HG03097 (cell line): Measurements from ENCODE around the gene HMMR.

ENCODE experiments used
- ATAC-seq: cut with Tn5 transposase; IDR thresholded peaks from one replicate; pipeline ENCODE4 v1.9.1; 2021; ENCODE audit not compliant: unreplicated experiment, low FRiP score

Gene HMMR

GRCh38 chr5:163458778-163459385, 1.6 kb upstream of the HMMR start:
- no peak for ATAC-seq

- ATAC-seq = peak; percentile 25
Measured at GRCh38 chr5:163459462-163459818, 992 bp upstream of the HMMR start.

- ATAC-seq = peak; percentile 82
Measured at GRCh38 chr5:163459819-163460561, 442 bp upstream of the HMMR start, which contains the start of gene NUDCD2. Gene NUDCD2, minus strand, starts transcription at chr5:163460102. Its CDS starts 52 bp downstream, at chr5:163460050.

DNA sequence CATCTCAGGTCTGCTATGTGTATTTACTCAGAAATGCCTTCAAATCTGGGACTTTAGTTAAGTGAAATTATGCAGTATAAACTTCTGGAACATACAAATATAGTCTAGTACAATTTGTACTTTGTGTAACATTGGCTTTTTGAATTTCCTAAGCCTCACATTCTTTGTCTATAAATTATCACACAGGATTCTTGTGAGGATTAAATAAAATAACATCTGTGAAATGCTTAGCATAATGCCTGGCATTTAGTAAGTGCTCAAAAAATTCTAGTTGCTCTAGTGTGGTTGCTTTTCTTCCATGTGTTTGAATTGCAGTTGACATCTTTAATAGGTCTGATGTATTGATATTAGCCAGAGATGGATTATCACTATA, 2.6 kb downstream of the HMMR start:
- ATAC-seq = no peak

DNA sequence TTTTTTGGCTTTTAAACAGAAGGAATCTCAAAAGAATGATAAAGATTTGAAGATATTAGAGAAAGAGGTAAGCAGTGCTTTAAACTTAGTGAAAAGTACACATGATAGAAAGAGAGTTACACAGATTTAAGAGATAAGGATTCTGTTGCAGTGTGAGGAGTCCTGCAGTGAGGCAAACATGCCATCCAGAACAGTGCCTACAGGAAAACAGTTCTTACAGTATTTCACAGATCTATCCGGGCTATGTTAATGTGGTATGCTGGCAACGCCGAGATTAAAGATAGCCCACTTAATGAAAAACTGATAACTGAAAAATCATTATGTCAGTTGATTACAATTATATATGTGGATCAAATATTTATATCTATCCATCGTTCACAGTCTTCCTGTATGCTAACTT, 7.2 kb downstream of the HMMR start:
- no peak for ATAC-seq

- peak; percentile 71 for ATAC-seq
Measured at GRCh38 chr5:163473635-163474243, 13.3 kb downstream of the HMMR start.

- no peak for ATAC-seq
Measured at GRCh38 chr5:163475411-163475810, 15.0 kb downstream of the HMMR start.

DNA sequence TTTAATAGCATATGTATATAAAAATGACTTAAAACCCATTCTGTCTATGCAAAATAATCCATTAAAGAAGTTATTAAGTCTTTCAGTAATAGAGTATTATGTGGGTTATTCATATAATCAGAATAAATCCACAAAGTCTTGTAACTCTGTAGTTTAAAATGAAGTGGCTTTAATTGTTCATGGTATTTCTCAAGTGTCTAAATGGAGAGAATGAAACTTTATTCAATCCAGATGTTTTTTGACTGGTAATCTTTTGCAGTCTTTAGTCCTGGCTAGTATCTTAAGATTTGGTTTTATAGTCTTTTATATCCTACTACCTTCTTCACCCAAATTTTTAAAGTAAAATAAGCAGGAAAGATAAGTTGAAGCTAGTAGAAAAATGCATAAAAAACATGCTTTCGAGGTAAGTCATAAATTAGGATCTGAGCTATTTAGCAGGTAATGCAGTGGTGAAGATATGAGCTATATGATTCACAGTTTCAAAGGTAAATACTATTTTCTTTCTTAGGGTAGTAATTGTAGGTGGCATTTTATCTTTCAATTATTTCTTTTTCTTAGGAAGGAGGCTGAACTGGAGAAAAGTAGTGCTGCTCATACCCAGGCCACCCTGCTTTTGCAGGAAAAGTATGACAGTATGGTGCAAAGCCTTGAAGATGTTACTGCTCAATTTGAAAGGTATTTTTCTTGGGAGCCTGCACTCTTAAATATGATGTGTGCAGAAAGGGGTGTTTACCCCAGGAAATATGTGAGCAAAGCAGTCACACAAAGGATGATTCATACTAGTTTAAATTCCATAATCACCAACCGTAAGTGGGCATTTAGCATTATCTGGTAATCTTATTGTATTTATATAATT, 17.9 kb downstream of the HMMR start:
- no peak for ATAC-seq

DNA sequence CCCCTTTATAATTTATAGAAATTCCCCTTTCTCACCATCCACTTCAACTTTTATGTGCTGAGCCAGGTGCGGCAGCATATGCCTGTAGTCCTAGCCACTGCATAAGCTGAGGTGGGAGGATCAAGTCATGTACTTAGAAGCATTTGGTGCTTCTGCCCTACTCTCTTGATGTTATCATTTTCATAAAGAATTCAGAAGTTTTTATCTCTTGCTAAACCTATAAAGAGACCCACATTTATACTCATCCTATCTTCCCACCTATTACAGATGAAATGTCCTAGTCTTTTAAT, 18.5 kb downstream of the HMMR start:
- no peak for ATAC-seq

DNA sequence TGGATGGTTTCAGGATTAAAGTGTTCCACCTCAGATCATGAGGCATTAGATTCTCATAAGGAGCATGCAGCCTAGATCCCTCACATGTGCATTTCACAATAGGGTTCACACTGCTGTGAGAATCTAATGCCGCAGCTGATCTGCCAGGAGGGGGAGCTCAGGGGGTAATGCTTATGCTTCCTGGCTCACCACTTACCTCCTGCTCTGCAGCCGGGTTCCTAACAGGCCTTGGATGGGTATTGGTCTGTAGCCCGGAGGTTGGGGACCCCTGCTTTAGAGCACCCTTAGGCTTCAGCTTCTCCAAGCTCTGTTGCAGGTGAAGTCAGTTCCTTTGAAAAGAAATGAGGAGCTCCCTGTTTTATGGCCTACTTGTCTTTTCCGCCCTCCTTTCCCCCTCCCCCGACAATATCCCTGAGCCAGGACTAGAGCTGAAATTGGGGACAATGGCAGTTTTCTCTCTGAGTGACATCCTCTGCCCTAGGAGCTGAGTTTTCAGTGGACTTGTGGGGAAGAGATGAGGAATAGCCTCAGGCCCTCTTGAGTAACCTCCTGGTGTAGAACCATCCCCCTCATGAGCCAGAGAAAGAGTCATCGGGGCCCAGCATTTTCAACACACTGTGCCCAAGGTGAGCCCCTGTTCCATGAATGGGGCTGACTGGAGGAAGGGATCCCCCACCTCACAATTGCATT, 28.8 kb downstream of the HMMR start:
- ATAC-seq = no peak

GRCh38 chr5:163489745-163490075, 29.3 kb downstream of the HMMR start:
- no peak for ATAC-seq

- ATAC-seq = no peak
Measured at GRCh38 chr5:163496286-163496685, 35.9 kb downstream of the HMMR start.

DNA sequence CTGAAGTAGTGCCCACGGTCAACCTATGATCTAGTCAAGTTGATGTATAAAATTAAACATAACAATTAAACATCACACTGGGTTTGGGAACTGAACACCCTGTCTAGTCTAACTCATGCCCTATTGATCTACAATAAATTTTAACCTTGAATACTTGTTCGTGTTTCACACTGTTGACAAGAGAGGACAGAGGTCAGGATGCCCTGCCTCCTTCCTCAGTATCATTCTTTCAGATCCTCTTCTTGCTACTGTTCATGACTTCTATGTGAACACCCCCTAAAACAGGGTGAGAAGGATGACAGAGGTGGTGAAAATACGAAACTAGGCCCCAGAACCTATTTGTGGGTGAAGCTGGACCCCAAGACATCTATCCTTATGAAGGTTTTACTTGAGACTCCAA, 36.9 kb downstream of the HMMR start:
- ATAC-seq = no peak

GRCh38 chr5:163498886-163499285, 38.5 kb downstream of the HMMR start:
- ATAC-seq = no peak

- no peak for ATAC-seq
Measured at GRCh38 chr5:163502521-163502920, 42.1 kb downstream of the HMMR start.

DNA sequence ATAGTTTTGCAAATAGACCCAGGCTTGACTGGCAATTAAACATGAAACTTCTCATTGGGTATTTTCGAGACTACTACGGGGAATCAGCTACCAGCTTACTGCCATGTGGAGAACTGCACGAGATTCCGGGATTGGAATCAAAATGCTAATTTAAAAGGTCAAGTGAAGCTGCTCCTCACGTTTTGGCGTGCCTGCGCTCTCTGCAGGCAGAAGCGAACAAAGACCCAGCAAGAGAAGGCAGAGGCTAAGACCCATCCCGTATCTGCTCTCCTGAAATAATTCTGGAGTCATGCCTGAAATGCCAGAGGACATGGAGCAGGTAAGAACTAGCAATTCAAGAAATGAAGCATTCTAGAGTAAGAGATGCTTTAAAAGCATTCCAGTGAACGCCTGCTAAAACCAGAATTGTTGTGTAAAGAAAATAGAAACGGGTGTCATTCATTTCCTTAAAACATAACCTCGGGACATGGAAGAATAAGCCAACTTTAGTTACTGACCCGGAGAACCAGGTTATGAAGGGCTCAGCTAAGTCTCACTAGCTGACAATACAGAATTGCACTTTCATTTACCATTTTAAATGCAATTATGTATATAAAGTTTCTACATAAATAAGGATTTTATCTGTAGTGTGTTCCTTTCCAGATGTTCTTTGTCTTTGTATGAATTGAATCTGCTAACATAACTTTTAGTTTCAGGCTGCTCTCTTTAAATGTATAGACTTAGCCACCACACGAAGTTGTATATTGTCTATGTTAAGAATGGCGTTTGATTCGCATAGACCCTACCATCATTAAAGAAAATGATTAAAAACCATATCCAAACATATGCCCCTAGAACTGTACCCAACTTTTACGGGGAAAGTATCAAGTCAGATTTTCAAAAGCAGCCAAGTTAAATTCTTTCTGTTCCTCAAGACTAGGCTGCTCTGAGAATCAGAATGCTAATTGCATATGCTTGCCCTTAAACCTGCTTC, 43.0 kb downstream of the HMMR start:
- ATAC-seq = no peak

DNA sequence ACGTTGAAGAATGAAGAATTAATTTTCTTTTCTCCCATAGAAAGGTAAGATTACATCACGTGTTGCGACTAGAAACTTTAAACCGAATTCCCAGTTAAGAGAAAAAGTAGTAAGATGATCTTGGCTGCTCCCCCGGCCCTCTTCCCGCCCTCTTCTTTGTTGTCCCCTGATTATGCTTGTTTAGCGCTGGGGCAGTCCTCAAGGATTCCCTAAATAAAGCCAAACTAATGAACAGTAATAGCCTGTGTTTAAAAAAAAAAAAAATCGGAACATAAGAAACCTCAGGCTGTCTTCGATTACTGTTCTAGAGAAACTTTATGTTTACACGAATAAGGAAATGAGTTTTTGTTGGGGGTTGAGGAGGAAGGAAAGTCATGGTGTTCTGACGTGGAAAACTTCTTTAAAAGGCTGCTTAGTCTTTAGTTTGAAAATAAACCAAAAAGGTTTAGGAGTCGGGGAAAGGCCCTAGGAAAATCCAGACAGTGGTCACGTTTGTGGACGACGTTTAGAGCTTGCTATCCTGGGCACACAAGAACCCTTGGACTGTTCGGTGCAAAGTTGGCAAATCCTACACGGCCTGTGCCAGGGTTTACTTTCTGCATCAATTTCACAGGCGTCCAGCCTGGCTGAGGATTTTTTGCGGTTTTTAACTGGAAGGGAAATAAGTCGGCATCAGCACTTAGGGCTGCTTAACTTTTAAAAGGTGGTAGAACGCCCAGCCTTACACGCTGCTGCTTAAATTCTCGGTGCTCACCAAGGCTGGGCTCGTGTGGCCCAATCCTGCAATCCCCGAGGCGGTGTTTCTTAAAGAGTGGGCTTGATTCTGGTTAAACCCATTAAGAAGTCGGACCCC, 43.9 kb downstream of the HMMR start:
- no peak for ATAC-seq

GRCh38 chr5:163505049-163505367, 44.6 kb downstream of the HMMR start:
- no peak for ATAC-seq
